Right renal pelvis (tissue), 4 donors: ENCODE measurements around the gene LMO1. TPM values are rescaled to one million over a fixed set of nuclear protein-coding genes. Genes with fewer than 3 reads are reported as not detected.
A peak's percentile ranks its signal among the peaks of the same experiment; 100 is the strongest.

Experiments used
- DNase-seq, 4 donors: peaks; one replicate each; pipeline ENCODE4 v3.0.0-alpha.2; 2013; ENCODE audit warnings: low read depth in 4 of 4, low spot score in 3 of 4, missing footprints in 1 of 4
- polyA plus RNA-seq, 4 donors: library from polyadenylated mRNA; unstranded; fragments of 120-200 nt; gene quantifications; one replicate each; pipeline ENCODE4 v1.2.1, GENCODE V29; 2013; ENCODE audit not compliant: insufficient read length in 4 of 4

The LMO1 gene
- under 1 TPM; 0.19 to 0.78 (median 0.59) TPM for polyA plus RNA-seq

DNA sequence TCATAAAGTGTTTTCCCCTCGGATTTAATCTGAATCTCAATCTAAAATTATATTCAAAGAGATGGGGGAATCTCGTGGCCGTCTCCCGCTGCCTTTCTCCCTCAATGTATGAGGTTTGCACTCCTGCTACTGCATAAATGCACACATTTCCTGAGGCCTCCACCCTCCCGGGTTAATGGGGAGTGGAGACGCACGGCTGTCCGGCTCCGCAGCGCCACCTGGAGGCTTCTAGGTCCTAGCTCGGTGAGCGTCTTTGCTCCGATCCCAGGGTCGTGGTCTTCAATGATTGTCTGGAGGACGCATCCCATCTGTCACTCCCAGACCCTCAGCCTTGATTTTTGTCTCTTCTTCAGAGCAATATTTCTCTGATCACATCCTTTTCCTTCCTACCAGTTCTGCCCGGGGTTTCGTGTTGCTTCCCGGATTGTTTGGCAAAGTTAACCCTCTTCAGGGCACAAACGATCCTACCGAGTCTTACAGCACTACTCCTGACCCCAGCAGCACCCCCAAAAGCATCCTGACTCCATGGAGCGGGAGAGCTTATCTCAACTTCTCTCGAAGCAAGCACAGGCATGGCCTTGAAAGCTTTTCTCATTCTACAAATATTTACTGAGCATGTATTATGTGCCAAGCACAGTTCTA lies at the start of gene LMO1:
LMO1 (minus strand) TSS at position 110 of the 642 bp plus-strand sequence. CDS start 516 bp downstream, outside the sequence.
- DNase-seq = peak; percentile 65 to 78 (median 70)

DNA sequence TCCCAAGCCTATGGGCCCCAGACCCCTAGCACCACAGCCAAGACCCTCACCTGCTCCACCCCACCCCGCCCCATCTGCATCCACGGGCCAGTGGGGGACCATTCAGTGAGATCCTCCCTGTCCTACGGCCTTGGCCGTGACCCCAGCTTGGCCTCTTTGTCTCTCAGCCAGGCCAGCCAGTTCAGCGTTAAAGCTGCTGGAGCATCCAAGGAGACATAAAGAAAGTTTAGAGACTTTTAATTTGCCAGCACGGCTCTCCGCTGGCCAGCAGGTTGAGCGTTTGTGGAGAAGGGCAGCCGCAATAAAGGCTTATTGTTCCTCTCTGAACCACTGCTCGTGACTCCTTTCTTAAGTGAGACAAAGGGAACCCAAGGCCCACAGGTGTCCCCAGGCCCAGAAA lies 49.3 kb upstream of the LMO1 start:
- DNase-seq = no peak

DNA sequence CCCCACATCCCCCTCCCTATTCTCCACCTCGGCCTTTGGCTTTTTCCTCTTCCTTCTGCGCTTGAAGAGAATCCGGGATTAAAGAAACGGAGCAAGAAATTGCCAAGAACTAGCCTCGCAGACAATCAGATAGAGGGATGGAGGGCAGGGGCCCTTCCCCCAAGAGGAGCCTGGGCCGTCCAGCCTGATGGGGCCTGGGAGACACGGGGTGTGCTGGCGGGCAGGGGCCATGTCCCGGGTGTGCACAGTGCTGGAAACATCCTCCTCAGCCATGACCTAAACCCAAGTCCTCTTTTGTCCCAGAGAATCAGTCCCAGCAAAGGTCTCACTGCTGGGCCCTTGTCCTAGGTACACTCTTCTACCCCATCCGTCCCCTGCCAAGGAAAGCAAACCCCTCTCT lies 47.7 kb upstream of the LMO1 start:
- no peak for DNase-seq

DNA sequence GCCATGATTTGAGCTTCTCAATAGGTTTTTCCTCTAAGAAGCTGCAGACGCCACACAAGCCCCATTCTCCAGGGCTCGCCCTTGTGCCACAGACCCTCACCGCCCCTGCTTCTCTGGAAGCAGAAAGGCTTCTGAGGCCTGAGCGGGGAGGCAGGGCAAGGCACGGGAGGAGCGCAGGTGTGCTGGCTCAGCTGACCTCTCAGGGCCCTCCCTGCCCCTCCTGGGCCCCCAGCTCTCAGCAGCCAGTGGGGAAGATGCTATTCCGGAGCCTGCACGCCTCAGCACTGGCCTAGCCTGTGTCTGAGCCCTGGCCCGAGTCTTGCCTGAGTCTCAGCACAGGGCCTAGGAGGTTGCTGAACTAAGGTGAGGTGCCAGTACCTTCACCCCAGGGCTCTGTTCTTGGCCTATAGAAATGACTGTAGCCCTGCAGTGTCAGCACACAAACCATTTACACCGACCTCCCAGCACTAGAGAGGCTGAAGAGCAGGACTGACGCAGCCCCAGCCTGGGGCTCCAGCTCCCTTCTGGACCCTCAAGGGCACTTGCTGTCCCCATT lies 47.1 kb upstream of the LMO1 start:
- DNase-seq = no peak

DNA sequence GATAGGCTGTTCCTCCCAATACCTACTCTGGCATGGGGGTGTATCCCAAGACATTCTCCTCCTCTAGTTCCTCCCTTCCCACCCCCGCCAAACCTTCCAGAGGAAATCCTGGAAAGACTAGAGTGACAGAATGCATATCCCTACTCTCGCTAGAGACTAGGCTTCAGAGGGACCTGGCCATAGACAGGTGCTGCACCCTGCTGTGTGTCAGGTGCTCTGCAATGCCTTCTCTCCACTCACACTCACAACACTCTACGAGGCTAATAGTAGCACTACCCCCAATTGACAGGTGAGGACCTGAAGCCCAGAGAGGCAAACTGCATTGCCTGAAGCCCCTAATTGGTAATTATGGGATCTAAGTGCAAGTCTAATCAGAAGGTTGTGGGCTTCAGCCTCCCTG lies 46.2 kb upstream of the LMO1 start:
- DNase-seq = no peak

DNA sequence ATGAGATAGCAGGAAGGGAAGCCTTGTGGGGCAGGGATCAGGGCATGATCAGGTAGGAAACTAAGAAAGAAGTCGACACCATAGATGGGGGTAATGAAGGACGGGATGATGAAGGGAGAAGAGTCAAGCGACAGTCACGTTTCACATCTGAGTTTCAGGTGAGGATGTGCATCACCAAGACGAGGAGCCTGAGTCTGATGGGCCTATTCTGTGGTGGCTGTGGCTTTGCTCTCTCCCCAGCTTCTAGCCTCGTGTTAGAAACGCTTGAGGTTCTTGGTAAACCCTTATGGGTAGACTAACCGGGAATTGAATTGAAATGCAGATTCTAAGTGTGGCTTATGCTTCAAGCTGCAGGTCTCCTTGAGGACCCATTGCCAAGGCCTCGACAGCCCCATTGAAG lies 45.6 kb upstream of the LMO1 start:
- no peak for DNase-seq

DNA sequence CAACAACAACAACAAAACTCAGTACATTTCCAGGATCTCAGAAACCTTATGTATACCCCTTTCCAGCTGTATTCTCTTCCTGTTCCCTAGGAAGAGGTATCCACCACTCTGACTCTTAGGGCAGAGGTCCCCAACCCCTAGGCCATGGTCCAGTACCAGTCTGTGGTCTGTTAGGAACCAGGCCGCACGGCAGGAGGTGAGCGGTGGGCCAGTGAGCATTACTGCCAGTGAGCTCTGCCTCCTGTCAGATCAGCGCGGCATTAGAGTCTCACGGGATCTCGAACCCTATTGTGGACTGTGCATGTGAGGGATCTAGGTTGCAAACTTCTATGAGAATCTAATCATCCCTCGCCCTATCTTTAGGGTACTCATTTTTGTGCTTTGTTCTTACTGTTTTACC lies 43.9 kb upstream of the LMO1 start:
- DNase-seq = no peak

DNA sequence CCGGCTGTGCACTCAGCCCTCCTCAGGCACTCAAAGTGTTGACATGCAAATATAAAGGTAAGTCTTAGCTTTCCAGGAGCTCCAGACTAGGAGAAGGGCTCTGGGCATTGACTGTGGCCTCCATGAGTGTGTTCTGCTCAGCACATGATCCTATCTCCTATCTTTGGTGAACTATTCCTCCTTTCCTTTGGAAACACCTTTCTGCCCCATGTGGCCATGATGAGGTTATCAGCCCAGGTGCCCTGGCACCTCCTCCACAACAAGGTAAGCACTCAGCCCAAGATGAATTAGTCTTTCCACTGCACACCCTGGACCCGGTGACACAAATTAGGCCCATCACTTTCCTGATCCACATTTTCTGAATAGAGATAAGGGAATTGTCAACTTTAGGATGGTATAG lies 37.9 kb upstream of the LMO1 start:
- DNase-seq = no peak

DNA sequence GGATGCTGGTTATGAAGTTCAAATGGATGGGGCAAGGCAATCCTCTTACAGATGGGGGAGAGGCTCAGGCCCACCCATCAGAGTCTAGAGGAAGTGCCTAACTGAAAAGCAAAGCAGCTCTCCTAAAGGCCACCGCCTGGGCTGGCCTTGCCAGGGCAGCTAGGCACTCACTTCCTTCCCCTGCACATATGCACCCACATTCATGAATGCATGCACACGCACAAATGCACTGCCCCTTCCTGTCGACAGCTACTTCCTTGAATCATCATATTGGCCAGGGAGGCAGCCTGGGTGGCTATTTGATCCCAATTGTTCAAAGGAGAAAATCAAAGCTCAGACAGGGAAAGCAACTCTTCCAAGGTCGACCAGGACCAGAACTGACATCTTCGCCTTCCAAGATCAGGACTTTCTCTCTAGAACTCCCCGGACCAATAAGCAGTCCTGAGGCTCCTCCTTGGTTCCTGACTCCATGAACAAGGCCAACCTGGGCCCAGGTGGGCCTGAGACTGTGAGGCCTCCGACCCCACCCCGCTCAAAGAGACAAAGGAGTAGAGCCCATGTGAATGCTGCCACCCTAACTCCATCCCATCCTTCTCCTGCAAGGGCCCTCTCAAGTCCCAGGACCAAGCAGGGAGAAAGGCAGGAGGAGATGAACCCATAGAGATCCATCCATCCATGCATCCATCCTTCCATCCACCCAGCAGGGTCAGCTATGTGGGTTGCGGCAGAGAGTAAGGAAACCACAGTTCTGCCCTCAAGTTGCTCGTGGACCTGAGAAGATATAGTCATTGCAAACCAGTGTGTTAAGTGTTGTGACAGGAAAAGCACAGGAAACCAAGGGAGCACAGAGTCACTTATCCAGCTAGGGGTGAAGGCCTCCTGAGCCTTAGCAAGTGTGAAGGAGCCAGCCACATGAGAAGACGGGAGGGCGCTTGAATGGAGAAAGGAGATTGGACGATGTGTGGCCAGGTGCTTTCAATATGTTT lies 35.4 kb upstream of the LMO1 start:
- no peak for DNase-seq

DNA sequence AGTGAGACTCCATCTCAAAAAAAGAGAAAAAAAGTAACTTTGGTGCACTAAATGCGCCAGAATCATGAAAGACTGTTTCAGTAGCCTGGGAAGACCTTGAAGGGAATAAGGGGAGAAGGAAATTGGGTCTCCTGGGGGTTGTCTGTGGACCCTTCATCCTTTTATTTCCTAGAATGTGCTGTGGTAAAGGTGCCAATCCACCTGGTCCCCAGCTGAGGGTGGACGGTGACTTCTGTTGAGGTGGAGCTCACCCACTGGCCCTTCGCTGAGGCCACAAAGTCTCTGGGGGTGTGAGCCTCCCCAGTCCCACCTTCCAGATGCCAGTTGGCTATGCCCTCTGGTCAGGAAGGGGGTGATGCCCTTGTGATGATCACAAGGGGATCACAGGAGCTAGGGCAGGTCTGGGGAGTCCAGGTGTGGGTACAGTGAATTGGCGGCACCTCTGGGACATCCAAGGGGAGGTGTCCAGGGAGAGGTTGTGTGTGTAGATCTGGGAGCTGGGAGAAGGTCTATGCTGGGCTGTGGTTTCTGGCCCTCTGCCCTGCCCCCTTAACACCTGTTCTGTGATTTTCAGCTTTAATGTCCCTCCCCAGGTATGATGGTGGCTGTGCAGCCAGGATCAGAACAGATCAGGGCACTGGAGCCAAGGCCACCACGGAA lies 34.2 kb upstream of the LMO1 start:
- DNase-seq = no peak

DNA sequence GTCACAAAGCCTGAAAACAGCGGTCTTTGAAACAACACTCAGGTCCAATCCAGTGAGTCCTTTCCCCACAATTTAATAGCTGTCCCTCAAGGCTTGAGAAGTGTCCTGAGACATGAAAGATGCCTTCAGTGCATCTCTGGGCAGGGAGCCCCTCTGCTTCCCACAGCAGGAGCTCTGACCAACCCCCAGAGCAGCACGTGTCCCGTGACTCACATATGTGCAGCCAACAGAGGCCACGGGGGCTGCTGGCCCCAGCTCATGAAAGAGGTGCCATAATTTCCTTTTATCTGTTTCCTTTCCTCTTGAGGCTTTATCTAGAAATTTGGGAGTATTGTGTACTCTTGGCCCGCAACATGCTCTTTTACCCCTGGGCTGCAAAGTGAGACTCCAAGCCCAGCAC lies 33.2 kb upstream of the LMO1 start:
- DNase-seq = no peak

DNA sequence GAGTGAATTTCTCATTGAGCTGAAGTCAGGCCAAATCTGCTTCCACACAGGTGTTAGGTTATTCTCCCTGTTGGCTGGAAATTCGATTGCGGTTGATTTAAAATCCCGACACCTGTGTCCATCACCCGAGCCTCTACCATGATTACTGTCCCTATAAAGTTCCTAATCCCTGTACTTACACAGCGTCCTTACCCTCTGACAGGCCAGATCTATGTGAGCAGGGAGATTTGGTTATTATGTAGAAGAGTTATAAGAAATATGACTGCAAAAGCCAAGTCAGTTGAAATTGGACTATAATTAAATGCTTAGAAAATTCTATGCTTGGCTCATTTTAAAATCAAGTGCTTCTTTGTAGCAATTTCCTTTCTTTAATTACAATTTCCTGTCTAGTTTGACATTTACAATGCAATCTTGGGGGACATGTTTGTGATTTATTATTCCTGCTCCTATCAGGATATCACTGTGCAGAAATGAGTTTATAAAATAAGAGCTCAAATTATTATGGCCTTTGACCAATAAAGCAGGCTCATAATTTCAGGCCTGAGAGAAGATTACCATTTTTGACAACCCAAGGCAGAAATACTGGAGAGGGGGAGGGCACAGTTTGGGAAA lies 32.5 kb upstream of the LMO1 start:
- DNase-seq = no peak

DNA sequence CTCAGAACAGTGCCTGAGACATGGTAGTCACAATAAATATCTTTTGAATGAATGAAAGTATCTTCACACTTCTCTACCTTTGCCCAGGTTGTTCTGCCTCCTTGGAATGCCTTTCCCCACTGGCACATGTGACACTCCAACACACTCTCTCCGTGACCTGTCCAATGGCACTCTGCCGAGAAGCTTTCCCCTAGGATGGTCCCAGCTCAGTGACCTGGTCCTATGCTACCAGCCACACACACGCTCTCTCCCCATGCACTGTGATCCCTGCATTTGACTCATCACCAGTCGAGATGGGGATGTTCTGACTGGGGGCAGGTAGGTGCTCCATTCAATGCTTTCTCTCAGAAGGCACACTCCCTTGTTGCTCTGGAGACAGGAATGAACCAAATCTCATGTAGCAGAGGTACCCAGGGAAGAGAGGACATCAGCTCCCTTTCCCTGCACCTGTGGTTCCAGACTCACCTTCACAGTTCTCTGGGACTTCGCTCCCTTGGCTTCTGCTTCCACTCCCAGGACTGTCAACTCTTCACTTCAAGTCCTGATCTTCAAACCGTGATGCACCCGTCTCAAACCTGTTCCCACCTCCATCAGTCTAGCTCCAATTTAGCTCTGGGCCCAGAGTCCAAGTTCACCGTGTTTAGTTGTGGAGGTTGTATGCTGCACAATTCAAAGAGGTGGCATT lies 30.7 kb upstream of the LMO1 start:
- DNase-seq = no peak

DNA sequence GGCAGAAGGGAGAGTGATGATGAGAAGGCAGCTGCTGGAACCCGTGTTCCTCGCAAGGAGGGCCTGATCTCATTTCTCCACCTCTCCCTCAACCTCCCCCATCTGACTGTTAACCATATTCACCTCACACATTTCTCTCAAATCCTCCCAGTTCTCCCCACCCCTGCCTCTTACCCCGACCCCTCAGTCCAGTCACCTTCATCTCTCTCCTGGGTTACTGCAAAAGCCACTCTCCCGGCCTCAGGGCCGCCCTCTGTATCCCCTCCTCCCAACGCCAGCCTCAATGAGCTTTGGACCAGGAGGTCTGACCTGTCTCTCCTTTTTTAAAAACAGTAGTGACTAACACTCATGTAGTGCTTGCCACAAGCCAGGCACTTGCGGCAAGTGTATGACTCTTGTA lies 29.5 kb upstream of the LMO1 start:
- no peak for DNase-seq

DNA sequence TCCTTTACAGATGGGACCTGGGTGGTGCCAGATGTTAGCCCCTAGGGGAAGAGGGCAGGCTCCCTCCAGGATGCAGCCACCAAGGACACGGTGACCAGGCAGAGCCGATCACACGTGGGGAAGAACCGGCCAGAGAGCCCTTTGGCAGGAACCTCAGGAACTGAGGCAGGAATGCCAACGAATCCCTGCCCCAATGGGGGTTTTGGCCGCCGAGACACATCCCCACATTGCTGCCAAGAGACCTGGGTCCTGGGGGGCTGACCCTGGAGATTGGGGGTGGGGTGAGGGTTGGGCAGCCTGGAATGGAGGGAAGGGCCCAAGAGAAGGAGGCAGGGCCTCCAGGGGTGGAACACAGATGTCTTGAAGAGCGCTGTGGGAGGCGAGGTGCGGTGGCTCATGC lies 28.7 kb upstream of the LMO1 start:
- DNase-seq = no peak

DNA sequence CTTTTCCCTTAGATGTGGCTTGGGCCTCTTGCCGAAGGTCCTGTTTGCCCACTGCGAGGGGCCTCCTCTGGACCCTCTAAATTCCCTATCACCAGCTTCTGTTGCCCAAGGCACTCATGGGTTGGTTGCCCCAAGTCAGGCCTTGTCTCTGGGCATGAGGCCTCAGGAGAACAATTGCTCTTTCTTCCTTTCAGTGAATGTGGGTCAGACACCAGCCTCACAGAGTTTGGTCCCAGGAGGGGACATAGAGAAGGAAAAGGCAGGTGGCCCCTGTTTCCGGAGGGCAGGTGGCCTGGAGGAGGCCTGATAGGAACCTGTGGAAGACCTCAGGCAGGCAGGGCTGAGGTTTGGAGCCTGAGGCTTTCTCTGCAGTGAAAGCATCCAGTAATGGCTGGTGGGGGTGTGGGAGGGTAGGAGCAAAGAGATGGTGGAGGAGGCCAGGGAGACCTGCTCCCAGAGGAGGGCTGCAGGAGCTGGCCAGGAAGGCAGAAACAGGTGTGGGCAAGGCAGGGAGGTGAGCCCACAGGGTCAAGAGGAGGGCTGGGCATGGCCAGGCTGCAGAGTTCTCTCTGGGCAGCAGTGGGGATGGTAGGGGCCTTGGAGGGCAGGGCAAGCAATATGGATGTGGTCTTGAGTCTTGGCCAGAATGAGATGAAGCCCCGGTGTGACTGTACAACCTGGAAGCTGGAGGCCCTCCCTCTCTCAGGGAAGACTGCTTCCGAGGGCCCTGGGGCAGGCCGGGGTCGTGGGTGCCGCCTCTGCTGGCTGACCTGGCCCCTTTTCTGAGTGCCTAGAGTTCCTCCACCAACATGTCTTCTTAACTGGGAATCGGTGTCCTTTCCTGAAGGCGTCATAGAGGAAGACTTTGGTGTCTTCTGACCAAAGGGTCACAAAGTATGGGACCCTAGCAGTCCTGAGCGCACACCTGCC lies 28.0 kb upstream of the LMO1 start:
- DNase-seq = no peak

DNA sequence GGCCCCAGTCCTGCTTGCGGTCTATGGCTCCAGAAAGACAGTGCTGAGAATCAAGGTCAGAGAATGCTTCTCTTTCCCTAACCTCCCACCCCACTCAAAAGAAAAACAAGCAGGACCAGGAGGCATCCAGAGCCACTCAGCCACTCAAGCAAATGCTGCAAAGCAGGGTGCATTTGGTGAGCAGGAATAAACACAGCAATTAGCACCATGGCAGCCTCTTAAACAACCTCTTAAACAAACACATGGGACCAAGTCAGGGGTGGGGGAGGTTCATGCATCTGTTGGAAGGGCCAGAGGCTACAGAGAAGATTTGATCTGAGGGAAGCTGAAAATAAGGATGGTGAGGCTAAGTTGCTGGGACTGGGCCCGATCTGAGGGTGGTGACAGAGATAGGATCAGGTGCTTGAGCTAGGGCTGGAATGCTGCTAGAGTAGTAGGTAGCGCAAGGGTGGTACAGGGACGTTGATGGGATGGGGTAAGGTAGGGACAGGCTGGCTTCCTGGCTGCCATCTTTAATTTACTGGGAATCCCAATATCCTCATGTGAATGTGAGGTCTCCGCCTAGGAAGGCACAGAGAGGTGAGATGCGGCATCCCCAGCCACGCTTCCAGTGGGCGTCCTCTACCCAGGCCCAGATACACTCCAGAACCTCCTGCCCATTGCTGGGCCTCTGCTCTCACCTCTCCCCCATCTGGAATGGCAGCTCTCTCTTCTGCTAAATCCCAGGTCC lies 26.6 kb upstream of the LMO1 start:
- DNase-seq = no peak

DNA sequence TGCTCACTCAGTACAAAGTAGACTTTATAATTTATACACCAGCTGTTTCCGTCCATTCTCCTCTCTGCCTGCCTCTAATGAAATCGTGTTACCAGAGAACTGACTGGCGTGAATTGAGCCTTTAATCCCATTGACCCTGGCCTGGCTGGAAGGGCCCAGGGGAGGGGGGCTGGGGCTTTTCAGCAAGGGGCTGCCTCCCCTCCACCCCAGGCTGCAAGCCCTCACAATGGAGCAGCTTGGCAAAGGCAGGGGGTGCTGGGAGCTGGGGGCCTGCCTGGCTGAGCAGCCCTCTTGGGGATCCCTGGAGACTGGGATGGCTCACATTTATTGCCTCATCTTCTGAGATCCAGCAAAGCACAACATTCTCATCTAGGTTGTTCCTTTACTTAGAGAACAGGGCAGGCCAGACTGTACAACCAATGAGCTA lies 25.8 kb upstream of the LMO1 start:
- DNase-seq = no peak
